Fibroblast of skin of scalp (primary cell): ENCODE measurements around the gene SPRR2D. TPM values are rescaled to one million over a fixed set of nuclear protein-coding genes. Genes with fewer than 3 reads are reported as not detected.
A peak's percentile ranks its signal among the peaks of the same experiment; 100 is the strongest.
"Not testable (repeated sequence)": the region's sequence is repeated elsewhere in the genome, so short reads cannot be mapped to it uniquely, and the experiment has no call there.

ENCODE experiments used
- DNase-seq: peaks from one replicate; pipeline ENCODE4 v3.0.0-alpha.2; 2013
- polyA plus RNA-seq, 2 experiments: library from polyadenylated mRNA; unstranded; fragments of 120-200 nt; gene quantifications; one replicate each; pipeline ENCODE4 v1.2.1, GENCODE V29; 2013; ENCODE audit not compliant: insufficient read length in 2 of 2

Gene SPRR2D
- not detected for polyA plus RNA-seq (2013, experiment 1 of 2; ENCODE audit: insufficient read length)
- polyA plus RNA-seq (2013, experiment 2 of 2; ENCODE audit: insufficient read length) = not detected

DNA sequence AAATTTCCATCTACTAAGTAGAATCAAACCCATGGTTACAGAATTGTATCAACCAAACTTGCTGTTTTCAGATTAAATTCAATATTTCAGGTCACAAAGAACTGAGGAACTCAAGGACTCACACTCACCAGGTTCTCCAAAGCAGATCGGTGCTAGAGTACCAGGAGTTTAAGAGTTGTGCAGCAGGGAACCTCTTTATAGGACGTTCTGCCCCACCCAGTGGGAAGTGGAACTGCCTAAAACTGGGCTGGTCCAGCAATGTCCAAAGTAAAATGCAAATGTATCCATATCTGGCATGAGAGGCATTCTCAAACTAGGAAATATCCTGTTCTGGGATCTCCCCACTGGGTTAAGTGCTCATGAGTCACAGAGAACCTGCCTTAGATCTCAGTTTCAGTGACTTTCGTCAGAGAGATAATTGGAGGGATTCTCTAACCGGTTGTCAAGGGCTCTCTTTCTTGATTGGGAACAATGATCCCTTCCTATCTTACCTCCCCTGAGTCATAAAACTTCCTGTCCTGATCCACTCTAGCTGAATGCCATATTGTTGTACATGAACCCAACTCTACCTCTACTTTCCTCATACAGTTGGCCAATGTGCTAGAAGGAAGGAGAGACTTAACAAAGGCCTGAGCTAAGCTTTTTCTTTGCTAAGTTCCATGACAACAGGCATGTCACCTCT, at the start of gene SPRR2D:
Gene SPRR2D, minus strand, starts transcription at position 171 of the 682 bp plus-strand sequence. CDS start 774 bp downstream, outside the sequence.
- DNase-seq = no peak

DNA sequence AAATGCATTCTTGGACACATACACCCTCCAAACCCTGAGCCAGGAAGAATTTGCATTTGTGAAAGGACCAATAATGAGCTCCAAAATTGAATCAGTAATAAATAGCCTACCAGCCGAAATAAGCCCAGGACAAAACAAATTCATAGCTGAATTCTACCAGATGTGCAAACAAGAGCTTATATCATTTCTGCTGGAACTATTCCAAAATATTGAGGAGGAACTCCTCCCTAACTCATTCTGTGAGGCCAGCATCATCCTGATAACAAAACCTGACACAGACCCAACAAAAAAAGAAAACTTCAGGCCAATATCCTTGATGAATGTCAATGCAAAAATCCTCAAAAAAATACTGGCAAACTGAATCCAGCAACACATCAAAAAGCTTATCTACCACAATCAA, 46.7 kb upstream of the SPRR2D start:
- no peak for DNase-seq

DNA sequence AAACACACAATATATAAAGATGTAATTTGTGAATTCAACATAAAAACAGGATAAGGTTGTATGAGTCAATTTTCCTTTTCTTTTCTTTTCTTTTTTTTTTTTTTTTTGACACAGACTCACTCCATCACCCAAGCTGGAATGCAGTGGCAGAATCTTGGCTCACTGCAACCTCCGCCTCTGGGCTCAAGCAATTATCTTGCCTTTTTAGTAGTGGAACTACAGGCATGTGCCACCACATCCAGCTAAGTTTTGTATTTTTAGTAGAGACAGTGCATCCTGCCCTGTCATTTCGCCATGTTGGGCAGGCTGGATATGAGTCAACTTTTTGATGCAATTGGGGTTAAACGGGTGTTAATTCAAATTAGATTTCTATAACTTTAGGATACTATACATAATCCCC, 40.8 kb upstream of the SPRR2D start:
- DNase-seq = no peak

DNA sequence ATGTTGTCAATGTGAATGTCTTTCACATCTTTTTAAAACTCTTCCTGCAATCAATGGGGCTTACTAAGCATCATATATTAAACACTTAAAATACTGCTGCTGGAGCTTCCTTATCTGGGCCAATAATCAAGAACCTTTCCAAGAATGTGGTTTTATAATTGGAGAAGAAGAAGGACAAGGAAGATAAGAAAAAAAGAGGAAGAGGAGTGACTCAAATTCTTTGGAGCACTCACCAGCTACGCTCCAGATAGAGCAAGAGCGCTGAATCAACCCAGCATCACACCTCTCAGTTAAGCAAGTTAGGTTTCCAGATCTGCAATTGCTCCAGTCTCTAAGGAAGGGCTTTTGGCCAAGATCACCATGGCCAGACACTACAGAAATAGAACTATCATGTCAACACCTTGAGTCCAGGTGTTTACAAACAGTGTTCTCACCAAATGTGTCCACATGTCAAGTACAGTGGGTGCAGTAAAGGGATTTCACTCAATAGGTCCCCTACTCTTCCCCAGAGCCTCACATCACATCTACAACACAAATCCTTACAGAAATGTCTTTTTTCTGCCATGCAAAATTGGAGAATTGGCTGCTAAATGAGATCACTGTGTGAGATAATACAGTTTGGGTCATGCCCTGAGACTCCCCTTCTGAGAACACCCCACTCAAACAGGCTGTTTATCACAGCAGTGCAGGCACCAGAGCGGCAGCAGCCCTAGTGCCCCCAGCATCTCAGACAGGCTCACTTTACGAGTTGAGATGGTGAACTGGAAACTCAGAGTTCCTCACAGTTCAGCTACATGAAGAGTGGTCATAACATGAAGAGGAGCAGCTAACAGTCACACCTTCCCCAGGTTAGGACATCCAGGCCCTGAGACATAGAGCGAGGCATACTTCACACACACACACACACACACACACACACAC, 32.1 kb upstream of the SPRR2D start:
- DNase-seq = no peak

DNA sequence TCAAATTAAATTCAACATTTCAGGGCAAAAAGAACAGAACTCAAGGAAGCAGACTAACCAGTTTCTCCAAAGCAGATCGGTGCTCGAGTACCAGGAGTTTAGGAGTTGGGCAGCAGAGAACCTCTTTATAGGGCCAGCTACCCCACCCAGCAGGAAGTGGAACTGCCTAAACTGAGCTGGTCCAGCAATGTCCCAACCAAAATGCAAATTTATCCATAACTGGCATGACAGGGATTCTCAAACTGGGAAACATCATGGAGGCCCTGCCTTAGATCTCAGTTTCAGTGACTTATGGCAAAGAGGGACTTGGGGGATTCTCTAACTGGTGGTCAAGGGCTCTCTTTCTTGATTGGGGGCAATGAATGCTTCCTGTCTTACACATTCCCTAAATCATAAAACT, 30.6 kb upstream of the SPRR2D start, which contains the start of gene SPRR2B:
Gene SPRR2B, minus strand, starts transcription at position 101 of the 400 bp plus-strand sequence. CDS start 772 bp downstream, outside the sequence.
- no peak for DNase-seq

DNA sequence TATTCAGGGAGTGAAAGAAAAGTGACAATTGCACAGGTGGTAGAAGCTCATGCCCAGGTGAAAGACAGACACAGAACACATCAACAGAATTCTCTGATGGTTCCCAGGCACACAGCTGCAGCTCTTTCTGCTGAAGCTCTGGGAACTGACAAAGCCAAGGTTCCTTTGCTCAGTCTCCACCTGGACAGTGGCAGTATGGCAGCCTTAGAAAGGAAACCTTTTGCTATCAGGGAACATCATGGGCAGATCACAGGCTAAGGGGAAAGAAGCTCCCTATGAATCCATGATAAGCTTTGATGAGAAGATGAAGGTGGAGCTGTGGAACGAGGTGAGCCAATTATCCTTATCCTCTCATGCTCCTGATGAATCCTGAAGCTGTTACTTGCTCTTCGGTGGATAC, 29.3 kb upstream of the SPRR2D start:
- DNase-seq = no peak

DNA sequence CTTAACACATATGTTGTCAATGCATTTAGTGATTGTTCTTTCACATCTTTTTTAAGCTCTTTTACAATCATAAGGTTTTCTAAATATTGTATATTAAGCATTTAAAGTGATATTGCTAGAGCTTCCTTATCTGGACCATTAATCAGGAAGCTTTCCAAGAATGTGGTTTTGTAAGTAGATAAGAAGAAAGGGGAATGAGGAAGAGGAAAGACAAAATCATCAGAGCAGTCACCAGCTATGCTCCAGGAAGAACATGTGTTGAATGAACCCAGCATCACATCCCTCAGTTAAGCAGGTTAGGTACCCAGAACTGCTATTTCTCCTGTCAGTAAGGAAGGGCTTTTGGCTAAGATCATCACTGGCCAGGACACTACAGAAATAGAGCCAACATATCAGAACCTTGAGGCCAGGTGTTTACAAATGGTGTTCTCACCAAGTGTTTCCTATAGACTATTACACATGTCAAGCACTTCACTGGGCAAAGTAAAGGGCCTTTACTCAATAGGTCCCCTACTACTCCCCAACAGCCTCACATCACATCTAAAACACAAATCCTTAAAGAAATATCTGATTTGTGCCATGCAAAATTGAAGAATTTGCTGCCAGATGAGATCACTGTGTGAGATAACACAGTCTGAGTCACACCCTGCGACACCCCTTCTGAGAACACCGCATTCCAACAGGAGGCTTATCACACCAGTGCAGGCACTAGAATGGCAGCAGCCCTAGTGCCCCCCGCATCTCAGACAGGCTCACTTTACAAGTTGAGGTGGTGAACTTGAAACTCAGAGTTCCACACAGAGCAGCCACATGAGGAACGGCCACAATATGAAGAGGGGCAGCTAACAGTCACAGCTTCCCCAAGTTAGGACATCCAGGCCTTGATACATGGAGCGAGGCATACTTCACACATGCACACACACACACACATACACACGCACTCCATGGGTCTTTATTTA, 18.2 kb upstream of the SPRR2D start:
- DNase-seq = no peak

DNA sequence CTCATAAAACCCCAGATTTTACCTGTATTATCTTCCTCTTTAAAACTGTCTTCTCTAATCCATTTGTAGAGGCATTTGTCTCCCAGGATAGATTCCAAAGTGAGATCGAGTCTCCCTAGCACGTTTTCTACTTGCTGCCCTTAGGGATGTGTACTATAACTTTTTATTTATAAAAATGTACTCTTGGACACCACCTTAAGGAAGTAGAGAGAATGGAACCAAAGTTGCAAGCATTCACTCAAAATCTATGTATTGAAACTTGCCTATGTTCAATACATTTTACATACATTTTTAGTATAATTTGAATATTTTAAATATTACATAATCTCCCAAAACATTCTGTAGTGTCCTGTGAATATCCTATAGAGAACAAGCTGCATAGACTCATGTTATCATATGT, 17.2 kb upstream of the SPRR2D start:
- DNase-seq = no peak

DNA sequence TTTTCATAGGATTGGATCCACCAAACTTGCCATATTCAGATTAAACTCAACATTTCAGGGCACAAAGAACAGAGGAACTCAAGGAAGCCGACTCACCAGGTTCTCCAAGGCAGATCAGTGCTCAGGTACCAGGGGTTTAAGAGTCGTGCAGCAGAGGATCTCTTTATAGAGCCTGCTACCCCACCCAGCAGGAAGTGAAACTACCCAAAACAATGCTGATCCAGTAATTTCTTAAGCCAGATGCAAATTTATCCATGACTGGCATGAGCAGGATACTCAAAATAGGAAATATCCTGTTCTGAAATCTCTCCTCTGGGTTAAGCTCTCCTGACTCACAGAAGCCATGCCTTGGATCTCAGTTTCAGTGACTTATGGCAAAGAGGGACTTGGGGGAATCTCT, 16.5 kb upstream of the SPRR2D start, which contains the start of gene SPRR2A:
Gene SPRR2A, minus strand, starts transcription at position 138 of the 400 bp plus-strand sequence. CDS start 777 bp downstream, outside the sequence.
- no peak for DNase-seq

DNA sequence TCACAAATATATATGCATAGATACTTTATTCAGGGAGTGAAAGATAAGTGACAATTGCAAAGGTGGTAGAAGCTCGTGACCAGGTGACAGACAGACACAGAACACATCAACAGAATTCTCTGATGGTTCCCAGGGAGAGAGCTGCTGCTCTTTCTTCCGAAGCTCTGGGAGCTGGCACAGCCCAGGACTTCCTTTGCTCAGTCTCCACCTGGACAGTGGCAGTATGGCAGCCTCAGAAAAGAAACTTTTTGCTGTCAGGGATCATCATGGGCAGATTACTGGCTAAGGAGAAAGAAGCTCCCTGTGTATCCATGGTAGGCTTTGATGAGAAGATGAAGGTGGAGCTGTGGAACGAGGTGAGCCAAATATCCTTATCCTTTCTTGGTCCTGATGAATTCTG, 15.2 kb upstream of the SPRR2D start:
- DNase-seq = not testable (repeated sequence)

DNA sequence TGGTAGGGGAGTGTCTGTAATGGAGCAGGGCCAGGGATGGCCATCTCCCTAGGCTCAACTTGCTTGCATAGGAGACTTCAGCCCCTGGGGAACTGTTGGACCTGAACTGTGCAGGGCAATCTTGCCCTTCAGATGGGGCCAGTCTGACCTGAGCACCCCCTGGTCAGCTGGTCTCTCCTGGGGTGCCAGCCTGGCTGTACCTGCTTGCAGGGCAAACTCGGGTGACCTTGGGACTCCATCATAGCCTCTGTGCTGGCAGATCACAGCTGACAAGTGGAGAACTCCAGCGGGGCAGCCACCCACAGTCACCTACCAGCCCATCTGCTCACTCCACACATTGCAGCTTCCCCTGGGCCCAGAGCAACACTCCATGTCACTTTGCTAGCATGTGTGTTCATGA, 8.3 kb upstream of the SPRR2D start:
- DNase-seq = no peak

DNA sequence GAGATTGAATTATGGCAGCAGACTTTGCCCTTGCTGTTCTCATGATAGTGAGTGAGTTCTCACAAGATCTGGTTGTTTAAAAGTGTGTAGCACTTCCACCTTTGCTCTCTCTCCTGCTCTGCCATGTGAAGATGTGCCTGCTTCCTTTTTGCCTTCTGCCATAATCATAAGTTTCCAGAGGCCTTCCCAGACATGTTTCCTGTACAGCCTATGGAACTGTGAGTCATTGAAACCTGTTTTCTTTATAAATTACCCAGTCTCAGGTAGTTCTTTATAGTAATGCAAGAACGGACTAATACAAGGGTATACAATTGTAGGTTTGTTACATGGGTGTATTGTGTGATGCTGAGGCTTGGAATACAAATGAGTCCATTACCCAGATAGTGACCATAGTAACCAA, 5.7 kb downstream of the SPRR2D start:
- DNase-seq = no peak

DNA sequence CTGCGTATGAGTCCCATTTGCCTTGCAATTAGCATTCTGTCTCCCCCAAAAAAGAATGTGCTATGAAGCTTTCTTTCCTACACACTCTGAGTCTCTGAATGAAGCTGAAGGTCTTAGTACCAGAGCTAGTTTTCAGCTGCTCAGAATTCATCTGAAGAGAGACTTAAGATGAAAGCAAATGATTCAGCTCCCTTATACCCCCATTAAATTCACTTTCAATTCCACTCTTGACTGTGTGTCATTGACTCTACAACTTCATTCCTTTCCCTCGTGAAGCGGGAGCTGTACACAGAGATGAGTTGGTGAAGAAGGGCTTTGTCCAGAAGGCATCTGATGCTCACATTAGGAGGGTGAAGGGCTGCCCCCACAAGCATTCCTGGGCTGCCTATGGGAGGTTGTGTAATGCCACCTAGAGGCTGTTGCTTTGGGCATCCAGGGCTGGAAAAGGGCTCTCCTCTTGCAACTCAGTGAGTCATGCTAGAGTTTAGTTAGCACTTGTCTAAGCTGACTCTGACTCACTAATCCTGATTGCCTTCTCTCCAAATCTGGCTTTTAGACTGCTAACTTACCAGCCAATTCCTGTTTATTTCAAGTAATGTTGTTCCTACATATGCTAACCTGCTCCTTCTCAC, 8.1 kb downstream of the SPRR2D start:
- DNase-seq = peak; percentile 33

DNA sequence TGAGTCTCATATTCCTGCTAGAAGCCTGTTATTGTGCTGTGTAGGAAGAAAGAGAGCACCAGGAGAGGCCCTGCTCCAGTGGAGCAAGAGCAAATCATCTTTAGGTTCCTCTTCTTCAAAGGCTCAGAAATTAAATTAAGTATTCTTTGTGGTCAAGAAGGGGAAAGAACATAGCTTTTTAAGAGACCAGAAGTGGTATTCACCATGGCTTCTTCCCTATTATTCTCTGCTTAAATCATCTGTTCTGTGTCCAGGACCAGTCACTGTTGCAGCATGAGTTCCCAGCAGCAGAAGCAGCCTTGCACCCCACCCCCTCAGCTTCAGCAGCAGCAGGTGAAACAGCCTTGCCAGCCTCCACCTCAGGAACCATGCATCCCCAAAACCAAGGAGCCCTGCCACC, 8.8 kb downstream of the SPRR2D start:
- no peak for DNase-seq

DNA sequence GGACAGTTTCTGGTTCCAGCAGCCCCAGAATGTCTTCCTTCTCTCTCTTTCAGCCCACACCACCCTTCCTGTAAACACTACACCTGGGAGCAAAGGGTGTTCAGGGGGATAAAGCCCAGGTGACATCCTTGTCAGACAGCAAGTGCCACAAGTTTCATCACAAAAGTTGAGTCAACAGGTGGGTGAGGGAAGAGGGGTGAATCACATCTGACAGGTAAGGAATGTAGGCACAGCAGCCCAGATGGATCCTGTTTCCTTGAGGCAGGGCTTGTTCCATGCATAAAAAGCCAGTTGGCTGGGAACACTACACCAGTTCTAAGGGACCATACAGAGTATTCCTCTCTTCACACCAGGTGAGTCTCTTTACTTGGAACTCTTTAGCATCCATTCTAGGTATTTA, 10.0 kb downstream of the SPRR2D start, which contains the start of gene SPRR1B:
Gene SPRR1B, plus strand, starts transcription at position 309 of the 400 bp plus-strand sequence. CDS start 1,143 bp downstream, outside the sequence.
- no peak for DNase-seq

DNA sequence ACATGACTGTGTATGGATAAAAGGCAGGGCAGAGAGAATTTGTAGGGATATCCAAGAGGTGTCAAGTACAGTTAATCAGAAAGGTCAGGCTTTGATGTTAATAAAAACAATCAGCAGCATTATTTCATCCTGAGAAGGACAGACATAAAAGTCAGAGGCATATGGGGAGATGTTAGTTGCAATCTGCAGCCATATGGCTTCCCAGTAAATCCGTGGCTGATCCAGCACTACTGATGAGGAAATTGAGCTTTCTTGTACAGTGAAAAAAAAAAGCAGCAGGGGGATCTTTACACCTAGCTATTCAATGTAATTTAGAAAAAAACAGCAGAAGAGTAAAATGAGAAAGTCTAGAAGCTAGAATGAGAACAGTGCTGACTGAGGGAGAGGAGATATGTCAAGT, 12.2 kb downstream of the SPRR2D start:
- no peak for DNase-seq

DNA sequence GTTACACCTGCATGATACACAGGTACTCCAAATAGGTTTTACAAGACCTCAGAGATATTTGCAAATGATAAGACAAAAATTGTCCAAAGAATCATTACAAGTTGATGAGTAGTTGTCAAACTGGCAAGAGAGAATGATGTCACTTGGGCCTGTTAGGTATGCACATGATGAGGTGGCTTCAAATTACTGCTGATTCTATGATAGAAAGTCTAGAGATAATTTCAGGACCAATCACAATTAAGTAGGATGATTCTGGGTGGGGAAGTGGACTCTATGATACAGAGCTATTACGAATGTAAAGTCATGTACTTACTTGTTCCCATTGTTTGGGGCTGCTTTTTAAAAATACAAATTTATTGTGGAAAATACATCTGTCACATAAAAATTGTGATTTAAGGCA, 15.1 kb downstream of the SPRR2D start:
- DNase-seq = no peak

DNA sequence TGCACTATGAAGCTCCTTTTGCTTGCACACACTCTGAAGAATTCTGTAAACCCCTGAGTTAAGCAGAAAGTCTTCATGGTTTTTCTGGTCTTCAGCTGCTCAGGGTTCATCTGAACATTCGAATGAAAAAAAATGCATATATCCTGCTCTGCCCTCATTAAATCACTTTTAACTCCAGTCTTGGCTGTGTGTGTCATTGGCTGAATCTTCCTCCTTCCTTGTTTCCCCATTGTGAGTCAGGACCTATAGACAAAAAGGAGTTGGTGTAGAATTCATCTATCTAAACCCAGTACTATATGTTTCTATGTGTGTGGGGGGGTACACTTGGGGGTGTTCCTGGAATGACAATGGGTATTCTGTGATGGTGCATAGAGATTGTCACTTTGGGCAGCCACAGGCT, 16.5 kb downstream of the SPRR2D start:
- no peak for DNase-seq

DNA sequence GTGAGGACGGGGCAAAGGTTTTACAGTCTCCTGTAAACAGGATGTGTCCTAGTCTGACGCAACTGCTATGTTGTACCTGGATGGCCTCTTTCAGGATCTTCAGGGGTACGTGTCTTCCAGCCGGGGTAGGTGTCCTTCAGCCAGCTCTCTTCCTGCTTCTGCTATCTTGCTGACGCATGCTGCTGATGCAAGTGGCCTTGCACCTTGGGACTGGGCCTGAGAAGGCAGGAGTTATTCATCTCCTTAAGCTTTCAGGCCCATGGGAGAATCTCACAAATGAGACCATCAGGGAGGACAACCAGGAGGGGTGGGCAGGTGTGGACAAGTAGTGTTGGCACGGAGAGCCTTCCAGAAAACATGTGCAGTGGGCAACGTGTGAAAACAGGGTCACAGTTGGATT, 17.8 kb downstream of the SPRR2D start:
- no peak for DNase-seq

DNA sequence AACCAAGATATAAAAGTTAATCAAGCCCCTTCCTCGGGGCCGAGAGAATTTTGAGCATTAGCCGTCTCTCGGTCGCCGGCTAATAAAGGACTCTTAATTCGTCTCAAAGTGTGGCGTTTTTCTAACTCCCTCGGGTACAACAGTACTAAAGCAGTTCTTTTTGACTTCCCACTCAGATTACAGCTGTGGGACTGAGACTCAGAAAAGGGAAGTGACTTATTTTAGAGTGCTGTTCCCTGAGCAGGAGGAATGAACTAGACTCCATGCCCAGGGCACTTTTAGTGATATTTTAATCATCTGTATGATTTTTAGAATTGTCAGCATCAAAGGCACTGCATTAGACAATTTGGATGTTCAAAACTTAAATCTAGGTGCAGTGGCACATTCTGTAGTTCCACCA, 18.6 kb downstream of the SPRR2D start:
- not testable (repeated sequence) for DNase-seq

DNA sequence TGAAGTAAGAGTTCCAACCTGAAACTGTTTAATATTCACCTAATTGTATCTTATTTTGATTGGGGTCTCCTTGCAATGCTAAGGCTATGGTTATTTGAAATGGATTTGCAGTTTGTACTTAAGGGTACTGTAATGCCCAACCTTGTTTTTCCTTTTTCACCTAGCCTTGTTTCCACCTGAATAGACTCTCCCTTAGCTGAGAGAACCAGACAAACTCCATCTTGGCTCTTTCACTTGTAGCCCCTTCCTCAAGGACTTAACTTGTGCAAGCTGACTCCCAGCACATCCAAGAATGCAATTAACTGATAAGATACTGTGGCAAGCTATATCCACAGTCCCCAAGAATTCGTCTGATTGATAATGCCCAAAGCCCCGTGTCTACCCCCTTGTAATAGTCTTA, 19.1 kb downstream of the SPRR2D start:
- DNase-seq = not testable (repeated sequence)
